ENCODE measurements around the gene C17orf50.

DNA sequence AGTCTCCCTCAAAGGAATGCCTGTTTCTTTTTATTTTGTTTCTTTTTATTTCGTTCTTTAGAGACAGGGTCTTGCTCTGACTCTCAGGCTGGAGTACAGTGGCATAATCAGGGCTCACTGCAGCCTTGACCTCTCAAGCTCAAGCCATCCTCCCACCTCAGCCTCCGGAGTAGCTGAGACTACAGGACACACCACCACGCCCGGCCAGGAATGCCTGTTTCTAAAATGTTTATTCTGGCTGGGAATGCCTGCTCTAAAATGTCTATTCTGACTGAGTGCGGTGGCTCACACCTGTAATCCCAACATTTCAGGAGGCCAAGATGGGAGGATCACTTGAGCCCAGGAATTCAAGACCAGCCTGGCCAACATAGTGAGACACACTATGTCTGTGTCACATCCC is 37.2 kb downstream of the C17orf50 start:
- TF ChIP-seq, protein P1, sequence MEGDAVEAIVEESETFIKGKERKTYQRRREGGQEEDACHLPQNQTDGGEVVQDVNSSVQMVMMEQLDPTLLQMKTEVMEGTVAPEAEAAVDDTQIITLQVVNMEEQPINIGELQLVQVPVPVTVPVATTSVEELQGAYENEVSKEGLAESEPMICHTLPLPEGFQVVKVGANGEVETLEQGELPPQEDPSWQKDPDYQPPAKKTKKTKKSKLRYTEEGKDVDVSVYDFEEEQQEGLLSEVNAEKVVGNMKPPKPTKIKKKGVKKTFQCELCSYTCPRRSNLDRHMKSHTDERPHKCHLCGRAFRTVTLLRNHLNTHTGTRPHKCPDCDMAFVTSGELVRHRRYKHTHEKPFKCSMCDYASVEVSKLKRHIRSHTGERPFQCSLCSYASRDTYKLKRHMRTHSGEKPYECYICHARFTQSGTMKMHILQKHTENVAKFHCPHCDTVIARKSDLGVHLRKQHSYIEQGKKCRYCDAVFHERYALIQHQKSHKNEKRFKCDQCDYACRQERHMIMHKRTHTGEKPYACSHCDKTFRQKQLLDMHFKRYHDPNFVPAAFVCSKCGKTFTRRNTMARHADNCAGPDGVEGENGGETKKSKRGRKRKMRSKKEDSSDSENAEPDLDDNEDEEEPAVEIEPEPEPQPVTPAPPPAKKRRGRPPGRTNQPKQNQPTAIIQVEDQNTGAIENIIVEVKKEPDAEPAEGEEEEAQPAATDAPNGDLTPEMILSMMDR (IDR thresholded peaks at IDR 0.05; ENCODE audit: poor library complexity): no peak
- TF ChIP-seq EZH2 (IDR thresholded peaks at IDR 0.05; ENCODE audit: borderline replicate concordance): no peak
- no peak for TF ChIP-seq EZH2phosphoT487 (IDR thresholded peaks at IDR 0.05; ENCODE audit: low read depth, severe bottlenecking, unreplicated experiment)

Data from hepatocyte (in vitro differentiated cells).